CD4-positive, alpha-beta T cell treated with Interleukin-10 for 1 hour (primary cell): Measurements from ENCODE around the gene SCGN.

ENCODE experiments used
- DNase-seq: peaks from one replicate; pipeline ENCODE4 v3.0.0-alpha.2; 2020

SCGN gene

DNA sequence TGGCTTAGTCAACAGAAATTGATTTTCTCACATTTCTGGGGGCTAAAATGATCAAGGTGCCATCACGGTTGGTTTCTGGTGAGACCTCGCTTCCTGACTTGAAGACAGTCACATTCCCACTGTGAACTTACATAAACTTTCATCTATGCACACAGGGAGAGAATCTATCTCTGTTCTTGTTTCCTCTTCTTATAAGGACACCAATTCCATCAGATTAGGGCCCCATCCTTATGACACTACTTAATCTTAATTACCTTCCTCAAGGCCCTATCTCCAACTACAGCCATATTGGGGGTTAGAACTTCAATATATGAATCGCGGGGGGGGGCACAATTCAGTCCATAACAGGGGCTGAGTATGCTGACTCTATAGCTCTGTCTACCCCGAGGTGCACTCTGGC, 10.6 kb upstream of the SCGN start:
- DNase-seq = no peak

DNA sequence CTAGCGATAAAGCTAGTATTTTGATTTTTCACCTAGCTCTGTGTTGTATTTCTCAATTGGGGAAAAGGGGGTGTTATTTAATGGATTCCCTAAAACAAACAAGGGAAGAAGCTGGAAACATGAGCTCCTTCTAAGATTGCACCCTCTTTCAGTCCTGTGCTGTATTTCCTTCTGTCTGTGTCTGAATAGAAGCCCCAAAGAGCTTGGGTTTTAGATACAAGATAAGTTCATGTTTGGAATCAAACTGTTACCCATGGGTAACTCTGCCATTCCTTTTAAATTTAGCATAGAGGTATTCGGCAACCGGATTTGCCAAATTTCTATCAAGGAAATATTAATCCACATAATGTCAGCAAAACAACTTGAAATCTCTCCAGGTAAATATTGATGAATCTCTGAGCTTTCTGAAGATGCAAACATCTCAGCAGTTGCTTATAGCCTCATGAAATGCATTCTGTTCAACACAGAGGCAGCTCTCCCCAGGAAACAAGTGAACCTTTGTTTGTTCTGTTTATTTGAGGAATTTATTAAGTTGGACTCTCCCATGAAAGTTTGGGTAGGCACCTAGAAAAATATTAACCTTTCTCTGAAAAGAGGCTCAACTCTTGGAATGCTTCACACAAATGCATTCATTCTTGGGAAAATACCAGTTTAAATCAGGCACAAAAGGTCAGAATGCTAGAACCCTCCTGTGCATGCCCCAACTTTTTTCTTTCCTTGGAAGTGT, 9.9 kb upstream of the SCGN start:
- DNase-seq = no peak

DNA sequence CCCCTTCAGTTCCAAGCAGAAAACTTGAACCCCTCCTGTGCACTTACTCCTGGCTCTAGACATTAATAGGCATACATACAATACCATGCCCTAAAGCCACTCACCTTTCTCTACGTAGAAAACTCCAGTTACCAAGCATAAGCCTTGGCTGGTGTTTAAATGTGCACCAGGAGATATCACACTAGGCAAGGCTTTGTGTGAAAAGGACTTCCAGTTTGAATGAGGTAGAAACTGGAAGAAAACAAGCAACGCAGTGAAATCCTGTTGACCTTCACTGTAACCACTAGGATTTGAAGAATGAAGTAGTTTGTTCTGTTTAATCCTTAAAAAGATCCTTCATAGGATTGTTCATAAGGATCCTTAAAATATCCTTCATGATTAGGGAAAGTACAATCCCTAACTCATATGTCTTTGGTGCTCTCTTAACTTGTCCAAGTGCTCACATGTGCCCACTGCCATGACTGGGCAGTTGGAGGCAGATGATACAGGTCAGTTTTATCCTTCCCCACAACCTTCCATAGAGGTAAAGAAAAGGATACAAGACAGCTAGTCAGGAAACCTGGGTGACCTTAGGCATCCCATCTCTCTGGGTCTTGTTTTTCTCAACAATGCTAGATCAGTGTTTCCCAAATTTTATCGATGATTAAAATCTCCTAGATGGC, 9.2 kb upstream of the SCGN start:
- DNase-seq = no peak

DNA sequence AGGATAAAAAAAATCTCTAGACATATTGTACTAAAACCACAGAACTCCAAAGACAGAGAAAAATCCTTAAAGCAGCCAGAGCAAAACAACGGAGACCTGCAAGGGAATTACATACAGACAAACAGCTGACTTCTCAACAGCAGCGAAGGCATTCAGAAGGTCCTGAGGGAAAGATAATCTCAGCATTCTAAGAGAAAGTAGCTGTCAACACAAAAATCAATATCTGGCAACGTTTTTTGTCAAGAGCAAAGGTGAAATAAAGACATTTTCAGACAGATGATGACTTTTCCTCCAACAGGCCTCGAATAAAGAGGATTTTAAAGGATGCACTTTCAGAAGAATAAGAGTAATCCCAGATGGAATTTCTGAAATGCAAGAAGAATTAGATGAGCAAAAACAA, 6.1 kb upstream of the SCGN start:
- no peak for DNase-seq

DNA sequence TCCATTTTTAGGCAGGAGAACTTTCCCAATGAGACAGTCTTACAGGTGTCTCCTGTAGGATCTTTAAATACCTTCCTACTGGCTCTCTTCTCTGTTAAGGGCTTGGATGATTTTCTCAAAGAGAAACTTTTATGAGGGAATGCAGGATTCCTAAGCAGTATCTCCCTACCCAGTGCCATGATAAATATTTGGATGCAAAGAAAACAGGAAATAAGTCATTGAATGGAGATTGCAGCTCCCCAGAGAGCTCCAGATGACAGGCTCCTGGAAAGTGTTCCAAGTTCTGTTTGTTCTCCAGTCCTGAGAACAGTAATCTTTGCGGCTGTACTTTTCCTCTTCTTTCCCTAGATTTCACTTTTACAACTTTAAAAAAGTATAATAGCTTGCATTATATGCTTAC, 2.4 kb upstream of the SCGN start:
- DNase-seq = no peak

DNA sequence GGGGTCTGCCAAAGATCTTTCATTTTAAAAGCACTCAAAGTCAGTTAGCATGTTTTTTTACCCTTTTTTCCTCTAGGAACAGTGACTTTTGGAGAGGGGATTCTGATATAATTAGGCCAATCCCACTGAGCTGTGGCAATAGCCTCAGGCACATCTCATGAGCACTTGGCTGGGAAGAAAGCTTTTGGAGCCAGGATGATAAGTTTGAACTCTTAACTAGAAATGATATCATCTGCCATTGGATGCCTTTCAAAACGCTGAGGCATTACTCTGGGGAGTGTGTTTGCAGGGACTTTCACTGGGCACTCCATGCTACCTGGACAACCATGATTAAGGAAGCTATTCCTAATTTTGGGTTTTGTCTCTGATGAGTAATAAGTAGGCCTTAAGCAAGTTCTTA, 3.7 kb downstream of the SCGN start:
- no peak for DNase-seq

DNA sequence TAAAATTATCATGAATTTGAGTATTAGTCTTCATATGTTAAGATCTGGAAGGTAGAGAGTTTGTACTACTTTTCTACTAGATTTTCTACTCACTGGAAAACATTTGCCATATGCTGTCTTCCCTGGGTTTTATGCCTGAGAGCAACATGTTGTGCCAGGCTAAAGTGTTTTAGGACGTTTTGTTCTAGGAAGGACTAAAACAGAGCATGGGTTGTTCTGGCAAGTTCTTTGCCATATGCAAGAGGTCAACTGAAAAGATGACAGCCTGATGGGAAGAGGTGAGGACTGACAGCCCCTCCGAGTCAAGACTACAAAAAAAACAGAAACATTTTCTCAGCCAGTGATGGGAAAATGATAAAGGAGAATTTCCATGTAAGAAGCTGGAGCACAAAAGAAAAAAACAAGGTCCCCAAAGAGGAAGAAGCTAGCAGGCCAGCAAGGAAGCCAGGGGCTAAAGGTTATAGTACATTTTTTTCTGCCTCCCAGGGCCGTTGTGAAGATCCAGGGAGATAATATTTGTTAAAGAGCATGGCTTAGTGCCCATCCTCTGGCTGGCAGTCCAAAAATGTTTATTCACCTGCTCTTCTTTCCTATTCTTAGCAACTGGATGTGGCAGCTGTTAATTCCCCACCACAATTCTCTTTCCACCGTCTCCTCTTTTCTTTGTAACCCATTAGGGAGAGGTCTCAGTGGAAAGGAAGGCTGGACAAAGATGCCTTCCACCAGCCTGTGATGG, 7.8 kb downstream of the SCGN start:
- DNase-seq = no peak

DNA sequence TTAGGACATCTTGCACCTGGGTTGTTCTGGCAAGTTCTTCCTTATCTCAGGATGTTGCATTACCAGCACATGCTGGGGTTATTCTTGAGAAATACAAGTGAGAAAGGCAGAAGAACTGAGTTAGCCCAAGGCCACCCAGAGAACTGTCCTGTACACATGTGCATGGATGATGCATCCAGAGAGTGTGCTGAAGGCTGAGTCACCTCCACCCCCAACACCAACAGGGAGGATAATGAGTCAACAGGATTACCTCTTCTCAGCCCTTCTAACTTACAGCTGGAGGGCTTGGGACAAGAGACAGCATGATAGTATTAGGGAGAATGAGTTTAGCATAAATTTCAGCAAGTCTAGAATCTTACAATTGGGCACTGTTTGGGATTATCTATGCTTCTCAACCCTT, 8.5 kb downstream of the SCGN start:
- DNase-seq = no peak

DNA sequence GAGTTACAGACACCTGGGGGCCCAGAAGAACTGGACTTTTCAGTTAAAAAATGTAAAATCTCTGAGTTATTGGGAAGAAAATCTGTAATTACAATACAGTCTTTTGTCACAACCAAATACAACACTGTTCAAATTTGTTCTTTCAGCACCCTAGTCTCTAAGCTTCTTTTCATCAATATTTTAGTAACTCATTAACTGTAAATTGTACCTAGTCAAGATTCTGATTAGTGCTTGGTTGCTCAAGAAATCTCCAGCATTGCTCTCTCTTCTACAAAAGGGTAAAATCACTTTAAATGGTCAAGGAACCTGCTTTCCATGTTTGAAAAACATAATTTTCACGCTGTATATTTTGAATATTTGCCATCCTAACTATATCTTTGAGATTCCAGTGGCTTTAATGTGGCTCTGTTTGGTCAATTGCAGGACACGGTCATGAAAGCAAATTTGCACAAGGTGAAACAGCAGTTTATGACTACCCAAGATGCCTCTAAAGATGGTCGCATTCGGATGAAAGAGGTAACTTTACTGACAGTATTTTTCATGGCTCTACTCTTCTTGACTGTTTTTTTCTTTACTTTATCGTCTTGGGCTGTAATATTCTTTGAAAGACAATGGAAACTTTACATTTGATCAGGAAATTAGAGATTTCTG, 9.2 kb downstream of the SCGN start:
- DNase-seq = no peak

DNA sequence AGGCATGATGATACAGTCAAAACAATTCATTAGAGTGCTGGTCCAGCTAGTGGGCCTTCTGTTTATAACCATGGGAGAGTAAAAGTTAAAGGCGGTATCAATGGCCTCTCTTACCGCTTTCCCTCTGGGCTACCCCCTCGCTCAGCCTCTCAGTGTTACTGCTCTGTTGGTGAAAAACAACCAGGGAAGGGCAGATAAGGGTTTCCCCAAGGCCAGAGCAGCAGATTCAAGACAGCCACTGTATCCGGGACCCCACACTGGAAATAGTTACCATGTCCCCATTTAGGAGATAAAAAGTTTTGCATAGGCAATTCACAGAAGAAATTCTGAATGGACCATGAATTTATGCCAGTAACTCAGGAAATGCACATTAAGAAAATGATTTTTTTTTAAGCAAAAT, 13.4 kb downstream of the SCGN start:
- DNase-seq = no peak

DNA sequence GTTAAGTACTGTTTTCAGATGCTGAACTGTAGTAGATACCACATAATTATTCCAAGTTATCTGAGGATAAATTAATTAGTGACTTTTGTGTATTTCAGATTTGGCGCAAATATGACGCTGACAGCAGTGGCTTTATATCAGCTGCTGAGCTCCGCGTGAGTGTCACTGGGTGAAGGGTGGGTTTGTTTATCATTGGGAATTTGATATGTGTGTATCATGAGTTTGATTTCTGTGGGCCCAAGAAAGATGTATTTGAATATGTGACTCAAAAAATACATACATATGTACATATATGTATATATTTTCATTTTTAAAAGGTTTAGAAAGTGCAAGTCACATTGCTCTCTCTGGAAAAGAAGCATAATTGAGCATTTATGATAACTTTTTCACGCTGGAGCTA, 17.4 kb downstream of the SCGN start:
- DNase-seq = no peak

DNA sequence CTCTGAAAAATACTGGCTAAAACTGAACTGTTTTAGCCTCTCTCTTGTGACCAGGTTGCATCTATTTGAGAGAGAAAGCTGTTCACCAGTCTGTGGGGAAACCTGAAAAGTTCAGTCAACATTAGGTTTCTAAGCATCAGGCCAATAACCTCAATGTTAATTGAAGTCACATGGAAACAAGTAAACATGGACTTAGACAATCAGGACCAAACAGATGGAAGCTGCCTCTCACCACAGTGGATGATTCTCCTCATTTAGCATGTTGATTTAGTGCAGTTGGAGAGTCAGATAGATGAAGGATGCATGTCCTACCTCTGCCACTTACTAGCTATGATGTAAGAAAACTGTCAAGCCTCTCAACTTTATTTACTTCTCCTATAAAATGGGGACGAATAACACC, 18.2 kb downstream of the SCGN start:
- no peak for DNase-seq

DNA sequence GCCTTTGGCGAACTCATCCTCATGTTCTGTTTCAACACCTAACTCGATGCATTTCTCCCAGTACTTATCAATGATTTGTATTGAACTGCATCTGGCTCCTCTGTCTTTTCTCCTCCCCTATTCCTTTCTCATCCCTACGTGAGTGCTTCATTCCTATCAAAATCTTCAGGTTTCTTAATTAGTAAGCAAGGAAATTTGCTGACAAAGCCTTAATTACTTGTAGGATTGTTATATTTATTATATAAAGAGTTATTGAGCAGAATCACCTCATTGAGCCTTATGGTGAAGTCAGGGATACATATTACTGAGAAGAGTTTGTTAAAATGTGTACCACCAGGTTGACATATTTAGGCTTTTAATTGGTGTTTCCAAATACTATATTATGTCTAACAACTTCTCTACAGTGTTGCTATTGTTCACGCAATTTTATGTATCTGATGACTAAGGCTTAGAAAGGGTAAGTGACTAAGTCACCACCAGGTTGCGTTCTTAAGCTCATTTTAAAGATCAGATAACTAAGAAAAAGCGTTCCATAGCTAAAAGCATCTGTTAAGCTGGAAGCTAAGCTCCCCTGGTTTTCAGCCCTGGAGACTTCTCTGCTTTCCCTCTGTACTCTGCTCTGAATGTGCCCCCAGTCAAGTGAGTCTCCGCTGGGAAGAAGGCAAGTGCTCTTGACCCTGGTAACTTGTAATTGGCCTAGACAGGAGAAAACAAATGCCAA, 18.9 kb downstream of the SCGN start:
- DNase-seq = no peak

DNA sequence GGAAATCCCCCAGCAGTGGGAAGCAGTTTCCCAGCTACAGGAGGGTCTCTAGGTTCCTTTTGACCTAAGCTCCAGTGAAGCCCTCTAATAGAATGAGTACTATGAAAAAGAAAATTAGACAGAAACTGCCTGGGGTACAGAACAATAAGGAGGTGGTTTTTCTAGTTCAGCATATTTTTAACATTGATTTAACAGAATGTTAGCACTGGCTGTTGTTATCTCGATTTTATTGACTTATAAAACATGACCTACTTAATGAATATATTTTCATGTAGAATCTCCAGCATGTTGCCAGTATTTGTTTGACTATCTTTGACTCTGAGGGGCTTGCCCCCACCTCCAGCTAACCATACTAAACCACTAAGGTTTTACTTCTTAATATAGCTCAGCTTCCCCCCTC, 19.6 kb downstream of the SCGN start:
- no peak for DNase-seq

DNA sequence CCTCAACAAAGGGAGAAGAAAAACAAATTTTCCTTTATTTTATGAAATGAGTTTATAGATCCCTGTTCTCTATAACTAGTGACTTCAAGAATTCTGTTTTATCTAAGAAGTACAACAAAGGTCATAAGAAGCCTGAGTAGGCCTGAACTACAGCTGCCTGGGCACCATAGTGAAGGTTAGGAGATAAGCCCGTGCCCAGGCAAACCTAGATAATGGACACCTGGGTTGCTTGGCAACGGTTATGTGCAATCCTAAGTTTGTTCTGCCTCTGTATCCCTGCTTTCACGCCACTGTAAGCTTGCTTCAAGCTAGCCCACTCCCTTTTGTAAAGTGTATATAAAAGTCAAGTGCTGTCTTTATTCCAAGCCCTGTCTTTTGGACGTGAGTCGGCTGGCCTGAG, 23.2 kb downstream of the SCGN start:
- DNase-seq = no peak

DNA sequence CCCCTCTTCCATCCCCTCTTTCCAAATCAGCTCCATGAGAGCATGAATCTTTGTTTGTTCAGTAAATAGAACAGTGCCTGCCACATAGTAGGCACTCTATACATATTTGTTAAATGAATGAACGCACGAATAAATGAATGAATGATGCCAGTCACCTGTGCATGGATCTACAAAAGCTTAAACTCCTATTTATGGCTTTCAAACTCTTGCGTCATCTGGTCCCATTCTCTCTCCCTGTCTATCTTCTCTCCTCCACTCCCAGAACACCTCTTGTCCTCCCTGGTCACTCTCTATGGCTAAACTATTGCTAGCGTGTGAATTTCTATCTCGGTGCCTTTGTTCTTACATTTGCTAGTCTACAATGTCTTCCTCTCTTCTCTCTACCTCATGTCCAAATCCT, 24.8 kb downstream of the SCGN start:
- DNase-seq = no peak

DNA sequence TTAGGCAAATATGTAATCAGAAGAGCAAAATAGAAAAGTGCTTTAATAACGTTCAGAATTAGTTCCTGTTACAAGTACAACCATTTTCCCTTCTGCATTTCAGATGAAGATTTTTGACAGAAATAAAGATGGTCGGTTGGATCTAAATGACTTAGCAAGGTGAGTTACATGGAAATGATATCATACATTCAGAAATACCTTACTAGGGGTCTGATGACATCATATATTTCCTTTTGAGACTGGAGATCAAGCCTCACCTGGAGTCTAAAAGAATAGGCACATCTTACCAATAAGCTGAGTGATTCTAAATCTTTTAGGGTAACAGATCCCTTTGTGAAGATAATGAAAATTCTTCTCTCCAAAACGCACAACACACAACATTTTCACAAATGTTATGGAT, 29.8 kb downstream of the SCGN start:
- no peak for DNase-seq

DNA sequence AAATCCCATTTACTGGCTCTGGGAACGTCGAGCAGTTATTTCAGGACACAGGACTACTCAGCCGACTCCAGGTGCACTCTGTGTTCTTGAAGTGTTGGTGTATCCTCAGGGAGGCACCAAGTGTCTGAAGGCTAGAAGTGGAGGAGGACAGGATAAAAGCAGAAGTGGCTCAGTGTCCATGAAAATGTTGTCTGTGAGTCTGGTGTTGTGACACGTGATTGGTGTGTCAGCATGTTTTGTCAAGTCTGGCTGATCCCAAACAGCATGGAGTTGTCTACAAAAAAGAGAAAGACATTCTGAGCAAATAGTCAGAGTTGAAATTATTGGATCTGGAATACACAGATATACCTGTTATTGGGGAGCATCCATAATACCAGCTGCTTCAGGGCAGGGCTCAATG, 30.3 kb downstream of the SCGN start:
- DNase-seq = no peak

DNA sequence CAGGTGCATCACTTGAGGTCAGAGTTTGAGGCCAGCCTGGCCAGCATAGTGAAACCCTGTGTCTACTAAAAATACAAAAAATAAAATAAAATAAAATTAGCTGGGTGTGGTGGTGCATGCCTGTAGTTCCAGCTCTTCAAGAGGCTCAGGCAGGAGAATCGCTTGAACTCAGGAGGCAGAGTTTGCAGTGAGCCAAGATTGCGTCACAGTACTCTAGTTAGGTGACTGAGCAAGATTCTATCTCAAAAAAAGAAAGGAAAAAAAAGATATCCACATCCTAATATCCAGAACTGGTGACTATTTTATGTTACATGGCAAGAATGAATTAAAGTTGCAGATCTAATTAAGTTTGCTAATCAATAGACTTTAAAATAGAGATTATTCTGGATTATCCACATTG, 32.5 kb downstream of the SCGN start:
- DNase-seq = no peak

DNA sequence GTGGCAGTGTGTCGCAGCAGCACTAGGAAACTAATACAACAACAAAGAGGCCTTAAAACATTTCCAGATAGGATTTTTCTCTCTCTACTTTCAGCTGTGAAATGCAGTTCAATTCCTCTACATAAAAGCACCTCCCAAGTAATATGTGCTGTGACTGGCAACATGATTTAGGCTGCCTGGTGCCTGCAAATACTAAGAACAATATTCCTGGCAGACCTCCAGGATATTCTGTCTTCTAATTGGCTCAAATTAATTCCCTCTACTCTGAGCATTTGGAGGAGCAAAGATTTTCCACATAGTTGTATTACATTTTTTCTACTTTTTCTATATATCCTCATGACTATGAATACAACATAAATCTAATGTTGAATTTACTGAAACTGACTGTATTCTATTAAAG, 33.2 kb downstream of the SCGN start:
- DNase-seq = no peak

DNA sequence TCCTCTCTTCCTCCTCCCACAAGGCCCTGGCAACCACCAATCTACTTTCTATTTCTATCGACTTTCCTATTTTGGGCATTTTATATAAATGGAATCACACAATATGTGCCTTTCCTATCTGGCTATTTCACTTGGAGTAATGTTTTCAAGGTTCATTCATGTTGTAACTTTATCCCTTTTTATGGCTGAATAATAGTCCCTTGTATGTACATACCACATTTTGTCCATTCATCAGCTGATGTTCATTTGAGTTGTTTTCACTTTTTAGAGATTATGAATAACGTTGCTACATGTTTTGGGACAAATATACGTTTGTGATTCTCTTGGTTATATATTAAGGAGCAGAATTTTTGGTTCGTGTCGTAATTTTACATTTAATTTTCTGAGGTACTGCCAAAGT, 33.9 kb downstream of the SCGN start:
- DNase-seq = no peak

DNA sequence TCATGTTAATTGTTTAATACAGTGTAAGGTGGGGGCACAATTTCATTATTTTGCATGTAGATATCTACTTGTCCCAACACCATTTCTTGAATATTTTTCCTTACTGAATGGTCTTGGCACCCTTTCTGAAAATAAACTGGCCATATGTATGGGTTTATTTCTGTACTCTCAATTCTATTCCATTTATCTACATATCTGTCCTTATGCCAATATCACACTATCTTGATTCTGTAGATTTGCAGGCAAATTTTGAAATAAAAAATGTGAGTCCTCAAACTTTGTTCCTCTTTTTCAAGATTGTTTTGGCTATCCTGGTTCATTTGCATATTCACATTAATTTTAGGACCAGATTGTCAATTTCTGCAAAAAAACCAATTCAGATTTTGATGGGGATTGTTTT, 34.8 kb downstream of the SCGN start:
- no peak for DNase-seq

DNA sequence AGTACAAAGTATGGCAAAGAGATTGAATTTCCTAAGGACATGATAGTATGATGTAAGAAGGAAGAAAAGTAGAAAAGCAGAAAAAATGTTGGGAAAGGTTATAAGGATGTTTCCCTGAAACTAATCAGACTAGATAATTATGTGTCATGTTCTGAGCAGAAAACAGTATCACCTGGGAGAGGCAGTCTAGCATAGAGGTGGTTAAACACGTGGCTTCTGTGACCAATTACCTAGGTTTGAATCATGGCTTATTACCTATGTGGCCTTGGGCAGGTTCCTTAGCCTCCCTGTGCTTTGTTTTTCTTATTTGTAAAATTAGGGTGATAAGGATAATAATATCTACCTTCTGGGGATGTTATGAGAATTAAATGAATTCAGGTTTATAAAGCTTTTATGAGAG, 38.0 kb downstream of the SCGN start:
- no peak for DNase-seq
